ENCODE measurements around the gene SLC22A23.

The SLC22A23 gene

GRCh38 chr6:3396503-3397180 is 60.2 kb downstream of the SLC22A23 start:
- no peak overlapping the region for H3K4me3 ChIP-seq (ENCODE audit: low read depth, low read length)
- TF ChIP-seq CTCF (IDR thresholded peaks at IDR 0.05; ENCODE audit: low read depth, low read length), result no peak

GRCh38 chr6:3394671-3395070 is 62.2 kb downstream of the SLC22A23 start:
- TF ChIP-seq CTCF (IDR thresholded peaks at IDR 0.05; ENCODE audit: low read depth, low read length), result no peak
- no peak overlapping the region for H3K4me3 ChIP-seq (ENCODE audit: low read depth, low read length)

GRCh38 chr6:3393836-3394202 is 63.0 kb downstream of the SLC22A23 start:
- H3K4me3 ChIP-seq (ENCODE audit: low read depth, low read length), result no peak overlapping the region
- no peak for TF ChIP-seq CTCF (IDR thresholded peaks at IDR 0.05; ENCODE audit: low read depth, low read length)

- no peak overlapping the region for H3K4me3 ChIP-seq (ENCODE audit: low read depth, low read length)
- TF ChIP-seq CTCF (IDR thresholded peaks at IDR 0.05; ENCODE audit: low read depth, low read length), result no peak
These were observed 63.7 kb downstream of the SLC22A23 start for GRCh38 chr6:3392930-3393835.

GRCh38 chr6:3391902-3392458 is 64.9 kb downstream of the SLC22A23 start:
- TF ChIP-seq CTCF (IDR thresholded peaks at IDR 0.05; ENCODE audit: low read depth, low read length), result no peak
- H3K4me3 ChIP-seq (ENCODE audit: low read depth, low read length), result no peak overlapping the region

GRCh38 chr6:3390698-3391097 is 66.2 kb downstream of the SLC22A23 start:
- TF ChIP-seq CTCF (IDR thresholded peaks at IDR 0.05; ENCODE audit: low read depth, low read length), result no peak
- H3K4me3 ChIP-seq (ENCODE audit: low read depth, low read length), result no peak overlapping the region

Measured in WI38 (cell line).